IMR-90 (cell line): Measurements from ENCODE around the gene MAML3. TPM values are rescaled to one million over a fixed set of nuclear protein-coding genes. Genes with fewer than 3 reads are reported as not detected.

Experiments used
- ATAC-seq: fragments of 200-7000 bp; cut with Tn5 transposase; 2 replicates; pipeline ENCODE4 v1.9.1; 2020; ENCODE audit warnings: low read depth, mild to moderate bottlenecking, moderate library complexity
- BruUV-seq: library from RNA; stranded (reverse); fragments of 400-500 nt; replicated peaks from 2 replicates; lab custom pipeline; 2021; lab: Mats Ljungman, UMichigan
- CTCF ChIA-PET: fragments of 300-600 bp; formaldehyde crosslinking; extraction: SDS; loops from one replicate; lab custom pipeline; 2021; ENCODE audit warnings: antibody characterized with exemption; lab: Yijun Ruan, JAX
- POLR2A ChIA-PET: fragments of 300-600 bp; sonication (Branson Sonifier 250); formaldehyde crosslinking; loops from one replicate; lab custom pipeline; 2022; ENCODE audit warnings: antibody characterized with exemption; ENCODE audit not compliant: unreplicated experiment; lab: Charles Lee
- DNase-seq: peaks from one replicate; pipeline ENCODE4 v3.0.0; 2013
- H2AFZ ChIP-seq: replicated peaks from 2 replicates; pipeline ENCODE3; 2013; ENCODE audit warnings: low read length, mild to moderate bottlenecking; ENCODE audit not compliant: poor library complexity
- H2AK5ac ChIP-seq: 2 replicates; pipeline ENCODE4 v1.6.1; 2013; ENCODE audit warnings: low read depth, low read length, inconsistent platforms
- H2AK9ac ChIP-seq: replicated peaks from 2 replicates; pipeline ENCODE3; 2013; ENCODE audit warnings: mild to moderate bottlenecking, low read depth, low read length, moderate library complexity; ENCODE audit not compliant: poor library complexity
- H2BK120ac ChIP-seq: 2 replicates; pipeline ENCODE4 v1.6.1; 2013; ENCODE audit warnings: low read depth, low read length, inconsistent platforms
- H2BK15ac ChIP-seq: 3 replicates; pipeline ENCODE4 v1.6.1; 2013; ENCODE audit warnings: low read depth, low read length, inconsistent platforms
- H2BK20ac ChIP-seq: 2 replicates; pipeline ENCODE4 v1.6.1; 2013; ENCODE audit warnings: low read depth, mild to moderate bottlenecking, inconsistent platforms, low read length, moderate library complexity
- H2BK5ac ChIP-seq: 2 replicates; pipeline ENCODE4 v1.6.1; 2013; ENCODE audit warnings: mild to moderate bottlenecking, low read depth, low read length, inconsistent platforms; ENCODE audit not compliant: poor library complexity, severe bottlenecking
- H3K14ac ChIP-seq: replicated peaks from 2 replicates; pipeline ENCODE4 v1.6.1; 2013; ENCODE audit warnings: low read depth, low read length, inconsistent platforms
- H3K18ac ChIP-seq: 2 replicates; pipeline ENCODE4 v1.6.1; 2013; ENCODE audit warnings: low read depth, low read length, control low read depth
- H3K23ac ChIP-seq: 2 replicates; pipeline ENCODE4 v1.6.1; 2013; ENCODE audit warnings: low read depth, low read length, inconsistent platforms
- H3K27ac ChIP-seq: 2 replicates; pipeline ENCODE4 v1.5.1; 2013; ENCODE audit warnings: mild to moderate bottlenecking, control low read depth, low read length; ENCODE audit not compliant: insufficient read depth
- H3K27me3 ChIP-seq: 2 replicates; pipeline ENCODE4 v1.6.1; 2013; ENCODE audit warnings: low read length; ENCODE audit not compliant: control insufficient read depth, insufficient read depth
- H3K36me3 ChIP-seq: 2 replicates; pipeline ENCODE4 v1.6.1; 2013; ENCODE audit warnings: low read length, mixed read lengths; ENCODE audit not compliant: control insufficient read depth, insufficient read depth
- H3K4ac ChIP-seq: 2 replicates; pipeline ENCODE4 v1.6.1; 2013; ENCODE audit warnings: low read depth, low read length, inconsistent platforms
- H3K4me1 ChIP-seq: 2 replicates; pipeline ENCODE4 v1.6.1; 2013; ENCODE audit warnings: low read length, mixed read lengths; ENCODE audit not compliant: control insufficient read depth, insufficient read depth
- H3K4me2 ChIP-seq: 2 replicates; pipeline ENCODE4 v1.6.1; 2013; ENCODE audit warnings: low read depth, mild to moderate bottlenecking, control low read depth, low read length, moderate library complexity
- H3K4me3 ChIP-seq: 2 replicates; pipeline ENCODE4 v1.5.1; 2013; ENCODE audit warnings: low read depth, mild to moderate bottlenecking, control low read depth, low read length, moderate library complexity; ENCODE audit not compliant: insufficient read depth
- H3K56ac ChIP-seq: 2 replicates; pipeline ENCODE4 v1.6.1; 2013; ENCODE audit warnings: low read length, inconsistent platforms; ENCODE audit not compliant: insufficient read depth; ENCODE audit errors: extremely low read depth
- H3K79me1 ChIP-seq, 2 experiments: 2 replicates each; pipeline ENCODE4 v1.6.1; 2013; ENCODE audit warnings: low read length in 2 of 2, inconsistent platforms in 1 of 2, low read depth in 1 of 2
- H3K9ac ChIP-seq: 2 replicates; pipeline ENCODE4 v1.6.1; 2013; ENCODE audit warnings: low read depth, low read length, control low read depth
- H3K9me1 ChIP-seq: 2 replicates; pipeline ENCODE4 v1.6.1; 2013; ENCODE audit warnings: low read length, inconsistent platforms; ENCODE audit not compliant: insufficient read depth
- H3K9me3 ChIP-seq: 2 replicates; pipeline ENCODE4 v1.6.1; 2013; ENCODE audit warnings: low read length; ENCODE audit not compliant: control insufficient read depth, insufficient read depth
- H4K20me1 ChIP-seq: 2 replicates; pipeline ENCODE4 v1.6.1; 2013; ENCODE audit warnings: low read length, inconsistent platforms; ENCODE audit not compliant: insufficient read depth
- H4K5ac ChIP-seq: 2 replicates; pipeline ENCODE4 v1.6.1; 2013; ENCODE audit warnings: mild to moderate bottlenecking, low read depth, low read length, control low read depth
- H4K8ac ChIP-seq, 2 experiments: 2 replicates each; pipeline ENCODE4 v1.6.1; 2013; ENCODE audit warnings: low read depth in 2 of 2, low read length in 2 of 2, control low read depth in 1 of 2, inconsistent platforms in 1 of 2
- H4K91ac ChIP-seq: 2 replicates; pipeline ENCODE4 v1.6.1; 2013; ENCODE audit warnings: low read depth, low read length, inconsistent platforms; ENCODE audit not compliant: insufficient read depth
- BHLHE40 ChIP-seq: fragments of 150-350 bp; IDR thresholded peaks from 2 replicates; pipeline ENCODE4 v1.6.1; 2016; ENCODE audit warnings: mild to moderate bottlenecking, low read depth, low read length
- CEBPB ChIP-seq: IDR thresholded peaks from 2 replicates; pipeline ENCODE4 v1.6.1; 2012; ENCODE audit warnings: low read depth, low read length, improper control_type of control experiment
- CHD1 ChIP-seq: IDR thresholded peaks from 2 replicates; pipeline ENCODE4 v1.6.1; 2012; ENCODE audit warnings: low read depth, low read length, improper control_type of control experiment
- CTCF ChIP-seq: conservative IDR thresholded peaks from 2 replicates; pipeline ENCODE4 v1.5.1; 2012; ENCODE audit warnings: mild to moderate bottlenecking, low read depth, low read length, improper control_type of control experiment
- ELK1 ChIP-seq: fragments of 150-350 bp; IDR thresholded peaks from 2 replicates; pipeline ENCODE4 v1.6.1; 2016; ENCODE audit warnings: low read depth, mild to moderate bottlenecking, low read length, moderate library complexity, borderline replicate concordance
- MAFK ChIP-seq: IDR thresholded peaks from 2 replicates; pipeline ENCODE4 v1.6.1; 2012; ENCODE audit warnings: low read depth, low read length, improper control_type of control experiment
- MAZ ChIP-seq: IDR thresholded peaks from 2 replicates; pipeline ENCODE4 v1.6.1; 2012; ENCODE audit warnings: low read depth, mild to moderate bottlenecking, low read length, improper control_type of control experiment, moderate library complexity, borderline replicate concordance
- MXI1 ChIP-seq: IDR thresholded peaks from 2 replicates; pipeline ENCODE4 v1.6.1; 2012; ENCODE audit warnings: low read depth, mild to moderate bottlenecking, low read length, moderate library complexity, borderline replicate concordance
- NFE2L2 ChIP-seq: fragments of 150-350 bp; IDR thresholded peaks from 2 replicates; pipeline ENCODE4 v1.6.1; 2016; ENCODE audit warnings: low read depth, mild to moderate bottlenecking, low read length
- RCOR1 ChIP-seq: IDR thresholded peaks from 2 replicates; pipeline ENCODE4 v1.6.1; 2012; ENCODE audit warnings: mild to moderate bottlenecking, low read length, improper control_type of control experiment; ENCODE audit not compliant: insufficient replicate concordance
- SMC3 ChIP-seq: fragments of 150-350 bp; IDR thresholded peaks from 2 replicates; pipeline ENCODE4 v1.6.1; 2016; ENCODE audit warnings: low read depth, mild to moderate bottlenecking, antibody characterized with exemption, low read length, moderate library complexity
- USF2 ChIP-seq: fragments of 150-350 bp; IDR thresholded peaks from 2 replicates; pipeline ENCODE4 v1.6.1; 2017; ENCODE audit warnings: mild to moderate bottlenecking, antibody characterized with exemption, low read length, low read depth
- WGBS, 2 experiments: methylation state at CpG; one replicate each; pipeline versions ENCODE4 v1.1.5 to v1.1.7; 2013; ENCODE audit warnings: missing lambda C conversion rate in 2 of 2; ENCODE audit not compliant: insufficient read length in 1 of 2; ENCODE audit errors: extremely low coverage in 2 of 2; 5-methylcytosine and 5-hydroxymethylcytosine counted together
- dilution Hi-C: fragments of 300-500 bp; cut with HindIII; formaldehyde crosslinking; loops from one replicate; pipeline ENCODE4 v1.14.3; 2018; ENCODE audit warnings: low sequenced_read_pairs; ENCODE audit not compliant: unreplicated experiment
- in situ Hi-C: fragments of 300-500 bp; cut with MboI; formaldehyde crosslinking; loops from 3 replicates; pipeline ENCODE4 v1.14.3; 2019; ENCODE audit warnings: low sequenced_read_pairs, inconsistent platforms, mixed read lengths
- intact Hi-C: fragments of 100-400 bp; cut with micrococcal nuclease; formaldehyde crosslinking; loops from 2 replicates; pipeline ENCODE4 v1.10.0; 2022
- polyA plus RNA-seq, 3 experiments: library from polyadenylated mRNA; depleted of rRNA; stranded (reverse); fragments of >200 nt; gene quantifications; 2 replicates each; pipeline ENCODE4 v1.2.3, GENCODE V29; 2012; ENCODE audit warnings: low replicate concordance in 1 of 3
- total RNA-seq: library from RNA; depleted of rRNA; stranded (reverse); fragments of >200 nt; gene quantifications from 2 replicates; pipeline ENCODE4 v1.2.3, GENCODE V29; 2012

Gene MAML3
- total and polyA plus RNA-seq, 2 of the 4 experiments (the other 2 are of a cell fraction), result 0.90 to 1.7 TPM

GRCh38 chr4:140085062-140085622, 68.8 kb downstream of the MAML3 start:
- Histone ChIP-seq H3K23ac (peak overlapping the region; percentile 86), H3K4me3 (no peak overlapping the region), H3K4ac (peak overlapping the region; percentile 76), H4K8ac (peak overlapping the region; percentile 12 to 75; a peak in 3 of 4 replicates), H3K4me2 (peak overlapping the region; percentile 63; the same call in 1 of the 2 replicates), H2BK15ac (peak overlapping the region; percentile 63; the same call in 2 of the 3 replicates), H3K36me3 (no peaks in the 10 kb centered on the region), H3K79me1 (peaks cover 9 to 42% of the 10 kb centered on the region in 2 experiments), H2BK120ac (peak overlapping the region; percentile 80), H4K20me1 (no peaks in the 10 kb centered on the region), H2AK5ac (peak overlapping the region; percentile 74), H2AK9ac (no peak overlapping the region), H4K91ac (peak overlapping the region; percentile 59), H3K9me3 (no peaks in the 10 kb centered on the region), H3K18ac (peak overlapping the region; percentile 39; the same call in 1 of the 2 replicates), H4K5ac (peak overlapping the region; percentile 78; the same call in 1 of the 2 replicates), H3K9me1 (peaks cover 17% of the 10 kb centered on the region), H3K56ac (peak overlapping the region; percentile 21; the same call in 1 of the 2 replicates), H3K4me1 (peaks cover 34% of the 10 kb centered on the region), H3K27me3 (no peaks in the 10 kb centered on the region), H3K14ac (peak overlapping the region; percentile 94), H2BK20ac (peak overlapping the region; percentile 90), H2BK5ac (peak overlapping the region; percentile 86), H2AFZ (peak overlapping the region; percentile 75), H3K9ac (no peak overlapping the region), H3K27ac (peak overlapping the region; percentile 8; the same call in 1 of the 2 replicates)
- no TSS peak for BruUV-seq
- TF ChIP-seq MXI1, result no peak
- TF ChIP-seq USF2, result no peak
- TF ChIP-seq NFE2L2, result no peak
- no peak for TF ChIP-seq MAZ
- no peak for TF ChIP-seq BHLHE40
- TF ChIP-seq CHD1, result no peak
- no peak for TF ChIP-seq SMC3
- TF ChIP-seq CEBPB, result no peak
- TF ChIP-seq MAFK, result no peak
- TF ChIP-seq RCOR1, result no peak
- no peak for TF ChIP-seq CTCF
- no peak for TF ChIP-seq ELK1
- intact Hi-C loops (no loop called here), dilution Hi-C loops (no loop called here), in situ Hi-C loops (no loop called here)
- DNase-seq (peak; percentile 56), ATAC-seq (no peak)
- ChIA-PET CTCF (interaction anchor here (0.7 kb wide), 2 partner anchors 196 to 277 kb away, joined by 3 read pairs; no protein-coding TSS in a partner anchor), POLR2A (no interaction called here)
- WGBS, 2 experiments, result 65% methylated on average over 4 of the region's 9 CpGs; no CpG with 5 or more reads in 1 of the 2 experiments
